Heart left ventricle (tissue), 13 donors: ENCODE measurements around the gene TMC4.

Experiments
- POLR2A ChIP-seq, 2 donors: fragments of 450-650 bp; IDR thresholded peaks; one replicate each; pipeline ENCODE4 v1.6.1; 2017; ENCODE audit warnings: antibody characterized with exemption in 2 of 2, mild to moderate bottlenecking in 2 of 2, moderate library complexity in 2 of 2
- TF ChIP-seq, protein P1 (sequence below), 12 donors: fragments of 200-600 bp; sonication (generic) in 4 of 12; IDR thresholded peaks; one replicate each; pipeline versions ENCODE4 v1.5.0 to v1.8.0; 2018 to 2022; ENCODE audit warnings: antibody characterized with exemption in 12 of 12, mild to moderate bottlenecking in 5 of 12
- donor health status: ischemic (EF 13 %, LVEDD 7.1; RV severe dilation, severe dysfunction).
- donor health status: DM: no; HTN: yes; CAD: no.
- donor health status: DM: no; HTN: no; CAD: no.
- donor health status: ischemic (EF 25% LVEDD 6.9; RV normal size, moderate dysfunction).
- donor health status: ischemic (EF 25% LVEDD 5.7; RV mildly dilated, moderate dysfunction).
- donor health status: ischemic (EF 35%, LVEDD 5.7; RV mildly dilated, moderate dysfunction).
- donor health status: nonischemic (EF 11% LVEDD 7.7; RV severe dilation, severe dysfunction).
- donor health status: DM: yes; HTN: yes; CAD: no.
- donor health status: PGD.
- donor health status: ischemic (EF 29% LVEDD 5.4; RV normal size, mild dysfunction).
- donor health status: nonischemic (EF 23%, LVEDD 6.1; RV moderate dilation, normal function).

DNA sequence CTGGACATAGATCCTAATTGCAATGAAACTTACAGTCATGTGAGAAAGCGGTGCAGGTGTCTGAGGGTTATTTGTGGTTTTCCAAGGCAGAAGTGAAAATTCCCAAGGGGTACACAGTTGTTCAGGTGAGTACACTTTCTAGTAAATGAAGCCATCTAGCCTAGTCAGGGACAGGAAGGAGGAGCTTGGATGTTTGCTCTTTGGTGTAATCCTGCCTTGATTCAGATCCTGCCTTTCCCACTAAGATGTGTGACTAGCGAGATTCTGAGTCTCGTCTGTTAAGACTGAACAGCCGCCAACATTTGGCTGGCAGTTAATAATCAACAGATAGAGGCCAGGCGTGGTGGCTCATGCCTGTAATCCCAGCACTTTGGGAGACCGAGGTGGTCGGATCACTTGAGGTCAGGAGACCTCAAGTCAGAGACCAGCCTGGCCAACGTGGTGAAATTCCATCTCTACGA is 30.2 kb upstream of the TMC4 start:
- TF ChIP-seq, protein P1, sequence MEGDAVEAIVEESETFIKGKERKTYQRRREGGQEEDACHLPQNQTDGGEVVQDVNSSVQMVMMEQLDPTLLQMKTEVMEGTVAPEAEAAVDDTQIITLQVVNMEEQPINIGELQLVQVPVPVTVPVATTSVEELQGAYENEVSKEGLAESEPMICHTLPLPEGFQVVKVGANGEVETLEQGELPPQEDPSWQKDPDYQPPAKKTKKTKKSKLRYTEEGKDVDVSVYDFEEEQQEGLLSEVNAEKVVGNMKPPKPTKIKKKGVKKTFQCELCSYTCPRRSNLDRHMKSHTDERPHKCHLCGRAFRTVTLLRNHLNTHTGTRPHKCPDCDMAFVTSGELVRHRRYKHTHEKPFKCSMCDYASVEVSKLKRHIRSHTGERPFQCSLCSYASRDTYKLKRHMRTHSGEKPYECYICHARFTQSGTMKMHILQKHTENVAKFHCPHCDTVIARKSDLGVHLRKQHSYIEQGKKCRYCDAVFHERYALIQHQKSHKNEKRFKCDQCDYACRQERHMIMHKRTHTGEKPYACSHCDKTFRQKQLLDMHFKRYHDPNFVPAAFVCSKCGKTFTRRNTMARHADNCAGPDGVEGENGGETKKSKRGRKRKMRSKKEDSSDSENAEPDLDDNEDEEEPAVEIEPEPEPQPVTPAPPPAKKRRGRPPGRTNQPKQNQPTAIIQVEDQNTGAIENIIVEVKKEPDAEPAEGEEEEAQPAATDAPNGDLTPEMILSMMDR (IDR thresholded peaks at IDR 0.05): no peak
- no peak for TF ChIP-seq POLR2A (IDR thresholded peaks at IDR 0.05)
